Fibroblast of skin of abdomen (primary cell): ENCODE measurements around the gene OVCH2. TPM values are rescaled to one million over a fixed set of nuclear protein-coding genes. Genes with fewer than 3 reads are reported as not detected.
"Not testable (repeated sequence)": the region's sequence is repeated elsewhere in the genome, so short reads cannot be mapped to it uniquely, and the experiment has no call there.

Source experiments
- DNase-seq: peaks from one replicate; pipeline ENCODE4 v3.0.0-alpha.2; 2013
- polyA plus RNA-seq, 2 experiments: library from polyadenylated mRNA; unstranded; fragments of 120-200 nt; gene quantifications; one replicate each; pipeline ENCODE4 v1.2.1, GENCODE V29; 2013; ENCODE audit not compliant: insufficient read length in 2 of 2

Gene OVCH2, protein sequence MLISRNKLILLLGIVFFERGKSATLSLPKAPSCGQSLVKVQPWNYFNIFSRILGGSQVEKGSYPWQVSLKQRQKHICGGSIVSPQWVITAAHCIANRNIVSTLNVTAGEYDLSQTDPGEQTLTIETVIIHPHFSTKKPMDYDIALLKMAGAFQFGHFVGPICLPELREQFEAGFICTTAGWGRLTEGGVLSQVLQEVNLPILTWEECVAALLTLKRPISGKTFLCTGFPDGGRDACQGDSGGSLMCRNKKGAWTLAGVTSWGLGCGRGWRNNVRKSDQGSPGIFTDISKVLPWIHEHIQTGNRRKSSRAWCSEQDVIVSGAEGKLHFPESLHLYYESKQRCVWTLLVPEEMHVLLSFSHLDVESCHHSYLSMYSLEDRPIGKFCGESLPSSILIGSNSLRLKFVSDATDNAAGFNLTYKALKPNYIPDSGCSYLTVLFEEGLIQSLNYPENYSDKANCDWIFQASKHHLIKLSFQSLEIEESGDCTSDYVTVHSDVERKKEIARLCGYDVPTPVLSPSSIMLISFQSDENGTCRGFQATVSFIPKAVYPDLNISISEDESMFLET
- not detected for polyA plus RNA-seq (2013, experiment 1 of 2; ENCODE audit: insufficient read length)
- polyA plus RNA-seq (2013, experiment 2 of 2; ENCODE audit: insufficient read length) = not detected

DNA sequence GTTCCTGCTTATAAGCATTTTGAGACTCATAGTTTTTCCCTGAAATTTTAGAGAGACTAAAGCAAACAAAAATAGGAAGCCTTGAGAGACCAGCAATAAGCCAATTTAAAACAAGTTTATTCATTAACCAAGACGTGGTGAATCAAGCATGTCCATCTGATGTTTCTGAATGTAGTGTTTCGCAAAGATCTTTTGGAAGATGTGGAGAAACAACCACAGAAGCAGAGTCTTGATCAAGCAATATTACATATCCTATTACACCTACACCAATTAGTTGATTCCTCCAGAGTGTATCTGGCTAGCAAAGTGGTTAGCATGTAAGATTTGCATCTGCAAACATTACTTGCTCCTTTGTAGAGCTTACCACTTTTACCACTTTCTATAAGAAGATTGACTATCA, at the start of gene OVCH2:
Gene OVCH2, minus strand, starts transcription at position 101 of the 400 bp plus-strand sequence. Its CDS starts 83 bp downstream, at position 18.
- DNase-seq = no peak

DNA sequence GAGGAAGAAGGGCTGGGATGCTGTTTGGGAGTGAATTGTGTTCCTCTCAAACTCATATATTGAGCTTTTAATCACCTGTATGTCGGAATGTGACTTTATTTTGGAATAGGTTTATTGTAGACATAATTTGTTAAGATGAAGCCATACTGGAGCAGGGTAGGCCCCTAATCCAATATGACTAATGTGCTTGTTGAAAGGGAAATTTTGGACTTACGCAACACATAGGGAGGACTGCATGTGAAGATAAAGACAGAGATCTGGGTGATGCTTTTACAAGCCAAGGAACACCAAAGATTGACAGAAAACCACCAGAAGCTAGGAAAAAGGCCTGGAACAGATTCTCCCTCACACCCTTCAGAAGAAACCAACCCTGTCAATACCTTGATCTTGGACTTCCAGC, 43.2 kb upstream of the OVCH2 start:
- no peak for DNase-seq

DNA sequence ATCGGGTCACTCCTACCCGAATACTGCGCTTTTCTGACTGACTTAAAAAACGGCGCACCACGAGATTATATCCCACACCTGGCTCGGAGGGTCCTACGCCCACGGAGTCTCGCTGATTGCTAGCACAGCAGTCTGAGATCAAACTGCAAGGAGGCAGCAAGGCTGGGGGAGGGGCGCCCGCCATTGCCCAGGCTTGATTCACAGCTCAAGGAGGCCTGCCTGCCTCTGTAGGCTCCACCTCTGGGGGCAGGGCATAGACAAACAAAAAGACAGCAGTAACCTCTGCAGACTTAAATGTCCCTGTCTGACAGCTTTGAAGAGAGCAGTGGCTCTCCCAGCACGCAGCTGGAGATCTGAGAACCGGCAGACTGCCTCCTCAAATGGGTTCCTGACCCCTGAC, 28.5 kb upstream of the OVCH2 start:
- DNase-seq = not testable (repeated sequence)

DNA sequence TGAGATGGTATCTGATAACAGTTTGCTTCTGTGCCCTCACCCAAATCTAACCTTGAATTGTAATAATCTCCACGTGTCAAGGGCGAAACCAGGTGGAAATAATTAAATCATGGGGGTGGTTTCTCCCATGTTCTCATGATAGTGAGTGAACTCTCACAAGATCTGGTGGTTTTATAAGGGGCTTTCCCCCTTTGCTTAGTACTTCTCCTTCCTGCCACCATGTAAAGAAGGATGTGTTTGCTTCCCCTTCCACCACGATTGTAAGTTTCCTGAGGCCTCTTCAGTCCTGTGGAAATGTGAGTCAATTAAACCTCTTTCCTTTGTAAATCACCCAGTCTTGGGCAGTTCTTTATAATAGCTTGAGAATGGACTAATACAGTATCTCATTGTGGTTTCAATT, 8.5 kb upstream of the OVCH2 start:
- DNase-seq = no peak

DNA sequence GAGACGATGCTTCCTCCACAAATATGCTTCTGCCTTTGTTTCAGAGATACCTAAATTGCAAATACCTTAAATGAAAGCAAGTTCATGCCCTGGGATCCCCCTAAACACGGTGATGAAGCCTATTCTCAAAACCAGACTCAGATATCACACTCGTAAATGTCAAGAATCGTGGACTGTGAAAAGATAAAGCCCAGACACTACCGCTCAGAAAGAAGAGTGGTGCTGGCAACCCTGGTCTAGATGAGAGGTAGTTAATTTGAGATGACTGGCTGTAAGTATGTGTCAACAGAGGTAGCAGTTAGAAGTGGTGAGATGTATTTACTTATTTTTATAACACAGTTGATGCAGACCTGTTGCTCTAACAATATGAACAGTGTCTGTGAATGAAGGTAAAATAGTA, 2.5 kb downstream of the OVCH2 start:
- no peak for DNase-seq

DNA sequence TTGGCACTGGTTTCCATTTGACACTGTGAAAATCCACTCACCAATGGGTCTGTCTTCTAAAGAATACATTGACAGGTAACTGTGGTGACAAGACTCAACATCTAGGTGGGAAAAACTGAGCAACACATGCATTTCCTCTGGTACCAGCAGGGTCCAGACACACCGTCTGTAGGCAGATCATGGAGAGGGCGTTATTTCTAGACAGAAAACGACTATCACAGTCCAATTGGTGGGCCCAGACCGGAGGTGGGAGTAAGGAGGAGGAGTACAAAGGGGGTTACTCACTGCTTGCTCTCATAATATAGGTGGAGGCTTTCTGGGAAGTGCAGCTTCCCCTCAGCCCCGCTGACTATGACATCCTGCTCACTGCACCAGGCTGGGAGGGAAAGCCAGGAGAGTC, 9.9 kb downstream of the OVCH2 start:
- DNase-seq = no peak

DNA sequence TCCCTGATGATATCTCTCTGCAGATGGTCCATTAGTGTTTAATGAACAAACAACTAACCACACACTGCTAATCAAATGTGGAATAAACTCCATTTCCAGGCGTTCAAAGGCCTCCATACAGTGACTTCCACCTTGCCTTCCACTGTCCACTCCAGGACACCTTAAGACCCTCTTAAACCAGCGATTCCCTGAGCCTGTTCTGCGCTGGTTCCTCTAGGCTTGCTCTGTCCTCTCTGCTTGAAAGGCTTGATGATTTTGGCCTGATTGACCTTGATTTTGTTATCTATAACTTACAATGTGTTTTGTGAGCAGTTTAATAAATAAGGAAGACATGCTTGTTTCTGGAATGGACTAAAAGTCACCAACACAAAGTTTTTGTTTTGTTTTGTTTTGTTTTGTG, 12.0 kb downstream of the OVCH2 start:
- no peak for DNase-seq

DNA sequence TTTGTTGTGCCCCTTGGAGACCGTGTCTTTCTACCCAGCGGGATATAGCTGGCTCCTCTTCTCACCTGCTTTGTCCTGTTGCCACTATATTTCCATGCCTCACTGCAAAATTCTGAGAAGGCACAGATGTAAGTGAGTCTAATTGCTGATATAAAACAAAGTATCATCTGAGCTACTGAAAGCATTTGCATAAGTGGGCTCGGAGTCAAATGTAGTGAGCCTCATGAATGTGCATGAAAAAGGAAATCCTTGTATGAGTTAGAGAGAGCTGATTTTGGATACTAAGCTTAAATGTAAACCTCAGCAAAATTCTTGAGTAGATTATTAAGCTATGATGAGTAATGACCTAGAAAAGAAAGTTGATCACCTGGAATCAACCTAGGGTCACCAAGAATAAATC, 13.9 kb downstream of the OVCH2 start:
- no peak for DNase-seq

DNA sequence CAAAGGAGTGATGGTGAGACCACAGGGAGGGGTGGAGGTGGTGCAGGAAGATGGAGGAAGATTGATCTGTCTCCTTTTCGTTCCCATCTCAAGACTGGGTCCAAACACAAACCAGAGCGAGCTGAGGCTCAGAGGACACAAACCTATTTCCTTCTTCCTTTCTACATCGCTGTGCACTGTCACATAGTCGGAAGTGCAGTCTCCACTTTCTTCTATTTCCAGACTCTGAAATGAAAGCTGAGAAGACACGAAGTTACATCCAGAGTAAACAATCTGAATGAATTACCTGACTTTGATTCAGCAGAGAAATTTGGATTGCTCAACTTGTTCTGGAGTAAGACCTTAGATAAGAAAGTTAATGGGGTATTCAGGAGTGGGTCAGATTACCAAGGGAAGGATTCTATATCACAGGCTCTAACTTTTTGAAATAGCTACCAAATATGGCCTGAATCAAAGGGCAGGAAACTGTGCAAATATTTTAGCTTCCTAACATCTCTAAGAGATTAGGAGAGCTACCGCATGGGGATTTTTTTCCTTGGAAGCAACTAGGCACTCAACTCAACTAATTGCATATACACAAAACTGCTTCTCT, 14.4 kb downstream of the OVCH2 start:
- peak; percentile 38 for DNase-seq

DNA sequence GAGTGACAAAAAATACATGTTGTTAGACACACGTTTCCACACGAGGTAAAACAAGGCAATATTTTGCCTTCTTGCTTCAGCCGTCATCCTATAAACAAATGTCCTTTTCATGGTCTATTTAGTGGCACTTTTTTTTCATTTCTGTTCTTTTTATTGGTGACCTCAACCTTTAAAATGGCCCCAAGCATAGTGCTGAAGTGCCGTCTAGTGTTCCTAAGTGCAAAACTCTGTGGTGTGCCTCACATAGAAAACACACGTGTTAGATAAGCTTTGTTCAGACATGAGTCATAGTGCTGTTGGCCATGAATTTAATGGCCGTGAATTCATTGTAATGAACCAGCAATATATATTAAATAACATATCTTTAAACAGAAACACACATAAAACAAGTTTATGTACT, 15.6 kb downstream of the OVCH2 start:
- no peak for DNase-seq

DNA sequence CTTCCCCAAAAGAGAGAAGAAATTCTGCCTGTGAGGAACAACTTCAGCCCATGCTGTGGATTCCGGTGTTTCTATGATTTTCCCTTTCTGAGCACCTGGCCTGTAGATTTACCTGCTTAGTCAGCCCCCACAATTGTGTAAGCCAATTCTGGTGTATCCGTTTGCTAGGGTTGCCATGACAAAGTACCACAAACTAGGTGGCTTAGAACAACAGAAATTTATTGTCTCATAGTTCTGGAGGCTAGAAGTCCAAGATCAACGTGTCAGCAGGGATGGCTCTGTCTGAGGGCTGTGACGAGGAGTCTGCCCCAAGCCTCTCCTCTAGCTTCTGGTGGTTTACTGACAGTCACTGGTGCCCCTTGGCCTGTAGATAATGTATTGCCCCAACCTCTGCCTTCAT, 17.0 kb downstream of the OVCH2 start:
- no peak for DNase-seq

DNA sequence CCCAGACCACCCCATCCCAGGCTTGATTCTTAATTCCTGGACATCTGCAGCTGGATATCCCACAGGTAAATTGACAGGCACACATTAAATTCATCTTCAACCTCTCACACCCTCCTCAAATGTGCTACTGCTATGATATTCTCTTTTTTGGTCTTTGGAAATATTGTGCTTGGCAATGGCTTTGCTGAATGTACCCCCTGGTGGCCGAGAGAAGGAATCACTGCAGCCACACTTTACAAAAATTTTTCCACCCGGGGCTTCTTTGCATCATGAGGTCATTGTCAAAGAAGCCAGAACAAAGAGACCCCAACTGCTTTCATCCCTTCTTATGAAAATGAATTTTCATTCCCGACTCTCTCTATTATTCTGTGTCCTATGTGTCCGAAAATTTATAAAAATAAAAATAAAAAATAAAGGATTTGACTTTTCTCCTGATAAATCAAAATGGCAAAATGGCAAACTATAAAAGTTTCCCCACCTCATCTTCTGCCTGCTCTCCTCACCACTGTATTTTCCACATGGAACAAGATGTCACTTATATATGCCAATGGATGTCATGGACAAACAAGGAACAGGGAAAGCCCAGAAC, 17.9 kb downstream of the OVCH2 start:
- DNase-seq = peak; percentile 34

DNA sequence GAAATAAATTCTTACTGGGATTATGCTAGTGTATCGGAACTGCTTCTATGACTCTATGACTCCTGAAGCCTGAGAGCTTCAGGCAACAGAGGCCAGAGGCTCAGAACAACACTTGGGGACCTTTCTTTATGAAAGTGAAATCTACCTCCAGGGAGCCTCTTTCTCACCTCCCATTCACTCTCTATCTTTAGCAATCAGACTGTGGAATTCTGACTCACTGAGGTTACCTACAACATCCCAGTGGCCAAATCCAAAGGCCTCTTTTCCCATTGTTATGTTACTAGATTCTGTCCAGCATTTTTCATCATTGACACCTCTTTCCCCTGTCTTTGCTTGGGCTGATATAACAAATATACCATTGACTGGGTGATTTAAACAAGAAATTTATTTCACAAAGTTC, 18.9 kb downstream of the OVCH2 start:
- DNase-seq = no peak

DNA sequence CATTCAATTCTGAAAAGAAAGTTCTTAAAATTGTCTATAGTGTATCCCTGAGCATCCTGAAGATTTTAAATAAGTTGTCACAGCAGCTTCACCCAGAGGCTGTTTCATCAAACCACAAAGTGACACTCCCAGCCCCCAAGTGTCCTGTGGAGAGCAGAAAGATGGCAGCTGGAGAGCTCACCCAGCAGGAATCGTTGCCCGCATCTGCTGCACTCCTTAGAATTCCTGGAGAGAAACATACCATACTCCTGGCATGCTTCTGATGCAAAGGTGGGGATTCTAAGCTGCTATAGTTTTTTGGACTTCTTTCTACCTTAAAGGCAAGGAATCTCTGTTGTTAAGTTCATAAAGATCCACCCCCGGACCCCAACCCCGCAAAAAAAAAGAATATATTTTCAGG, 19.5 kb downstream of the OVCH2 start:
- no peak for DNase-seq

DNA sequence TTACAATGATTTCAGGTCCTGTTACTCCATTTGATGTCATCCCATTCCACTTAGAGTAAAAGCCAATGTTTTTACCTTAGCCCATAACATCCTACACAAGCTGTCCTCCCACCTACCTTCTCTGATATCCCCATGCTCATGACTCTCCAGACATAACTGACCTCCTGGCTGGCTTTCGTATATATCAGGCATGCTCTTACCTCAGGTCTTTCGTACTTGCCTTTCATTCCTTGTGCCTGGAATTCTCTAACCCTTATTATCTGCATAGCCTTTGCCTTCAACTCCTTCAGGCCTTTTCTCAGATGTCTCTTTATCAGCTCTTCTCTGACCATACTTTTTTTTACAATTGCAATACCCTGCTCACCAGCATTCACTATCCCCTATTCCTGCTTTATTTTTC, 22.7 kb downstream of the OVCH2 start:
- no peak for DNase-seq

DNA sequence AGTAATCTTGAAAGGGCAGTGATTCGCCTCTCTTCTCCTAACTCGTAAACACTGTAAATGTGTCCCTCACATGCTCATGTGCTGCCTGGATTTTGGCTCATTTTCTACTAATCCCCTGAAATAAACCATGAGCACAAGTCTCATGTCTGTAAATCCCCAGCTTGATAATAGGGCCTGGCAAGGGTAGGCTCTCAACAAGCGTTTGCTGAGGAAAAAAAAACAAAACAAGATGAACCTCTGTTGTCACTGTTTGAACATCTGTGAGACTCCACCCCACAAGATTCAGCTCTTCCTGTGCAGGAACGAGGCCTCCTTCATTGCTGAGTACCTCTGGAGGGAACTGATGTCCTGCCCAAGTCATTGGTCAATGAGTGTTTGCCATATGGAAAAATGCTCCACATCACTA, 28.5 kb downstream of the OVCH2 start:
- peak; percentile 8 for DNase-seq

DNA sequence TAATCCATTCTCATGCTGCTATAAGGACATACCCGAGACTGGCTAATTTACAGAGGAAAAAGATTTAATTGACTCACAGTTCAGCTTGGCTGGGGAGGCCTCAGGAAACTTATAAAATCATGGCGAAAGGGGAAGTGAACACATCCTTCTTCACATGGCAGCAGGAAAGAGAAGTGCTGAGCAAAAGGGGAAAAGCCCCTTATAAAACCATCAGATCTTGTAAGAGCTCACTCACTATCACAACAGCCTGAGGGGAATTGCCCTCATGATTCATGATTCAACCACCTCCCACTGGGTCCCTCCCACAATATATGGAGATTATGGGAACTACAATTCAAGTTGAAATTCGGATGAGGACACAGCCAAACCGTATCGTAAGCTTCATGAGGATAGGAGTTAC, 29.2 kb downstream of the OVCH2 start:
- DNase-seq = peak; percentile 12

DNA sequence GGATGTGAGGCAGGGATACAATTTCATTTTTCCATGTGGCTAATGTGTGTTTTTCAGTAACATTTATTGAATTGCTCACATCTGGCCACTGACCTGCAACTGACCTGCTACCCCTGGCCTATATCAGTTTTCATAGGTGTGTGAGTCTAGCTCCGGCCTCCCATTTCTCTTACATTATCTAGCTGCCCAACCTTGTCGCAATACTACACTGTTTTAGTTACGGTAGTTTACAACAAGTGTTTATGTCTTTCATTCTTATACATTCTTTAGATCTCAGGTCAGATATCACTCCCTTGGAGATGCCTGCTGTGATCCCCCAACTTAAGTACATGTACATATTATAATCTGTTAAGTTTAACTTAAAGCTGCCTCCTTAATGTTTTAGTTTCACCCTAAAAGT, 30.6 kb downstream of the OVCH2 start:
- DNase-seq = no peak

DNA sequence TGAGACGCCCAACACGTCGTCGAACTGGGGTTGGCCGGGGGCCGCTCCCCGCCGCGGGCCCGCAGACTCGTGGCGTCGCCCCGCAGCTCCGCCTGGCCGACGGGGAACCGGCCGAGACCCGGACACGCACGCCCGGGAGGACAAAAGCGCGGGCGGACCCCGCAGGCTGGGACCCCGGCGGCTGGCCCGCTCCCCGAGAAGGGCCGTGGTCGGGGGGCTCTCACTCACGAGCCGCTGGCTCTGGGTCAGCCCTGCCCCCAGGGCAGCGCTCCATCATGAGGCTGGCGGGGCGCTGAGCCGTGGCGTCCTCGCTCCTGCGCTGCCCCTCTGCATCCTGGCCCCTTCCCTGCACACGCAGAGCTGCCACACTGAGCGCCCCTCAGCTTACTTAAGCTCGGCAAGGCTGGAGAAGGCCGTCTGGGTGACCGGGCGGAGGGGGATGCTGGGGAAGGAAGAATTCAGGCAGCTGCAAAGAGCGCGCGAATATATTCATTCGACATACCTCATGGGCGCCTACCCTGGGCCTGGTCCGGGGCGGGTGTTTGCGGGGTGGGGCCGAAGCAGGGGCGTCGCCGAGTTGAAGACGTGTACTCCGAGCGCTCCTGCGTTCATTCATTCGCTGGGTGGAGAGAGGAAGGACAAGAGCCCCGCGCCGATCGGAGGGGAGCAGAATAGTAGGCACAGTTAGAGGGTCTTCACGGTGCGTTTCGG, 32.4 kb downstream of the OVCH2 start:
- DNase-seq = peak; percentile 38

DNA sequence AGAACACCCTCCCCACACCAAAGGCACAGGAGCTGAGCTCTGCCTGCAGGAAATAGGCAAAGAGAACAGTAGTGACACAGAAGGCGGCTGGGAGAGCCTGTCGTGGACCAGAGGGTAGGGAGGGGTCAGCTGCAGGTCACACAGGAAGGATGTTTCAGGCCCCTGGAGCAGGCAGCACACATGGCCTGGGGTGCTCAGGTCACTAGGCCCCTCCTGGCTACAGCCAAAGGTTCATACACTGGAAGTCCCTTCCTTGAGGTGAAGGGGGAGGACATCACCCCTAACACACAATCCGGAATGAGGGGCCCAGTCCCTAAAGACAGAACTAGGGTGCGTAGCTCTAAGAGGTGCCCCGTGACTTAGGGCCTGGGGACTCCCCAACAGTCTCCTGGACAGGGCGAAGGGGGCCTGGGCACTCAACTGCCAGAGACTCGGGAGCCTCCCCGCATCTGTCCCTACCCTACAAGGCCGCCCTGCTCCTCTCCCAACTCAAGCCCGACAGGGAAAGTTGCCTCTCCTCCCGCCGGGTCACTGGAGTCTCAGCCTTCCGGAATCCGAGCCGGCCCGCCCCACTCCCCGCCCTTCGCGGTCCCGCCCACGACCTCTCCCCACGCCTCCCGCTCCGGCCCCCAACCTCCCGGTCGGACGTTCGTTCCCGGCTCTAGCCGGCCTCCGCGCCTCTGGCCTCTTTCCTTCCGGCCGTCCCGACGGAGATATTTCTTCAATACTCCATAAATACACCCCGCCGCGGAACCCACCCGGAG, 33.1 kb downstream of the OVCH2 start, which contains the start of gene CYB5R2:
Gene CYB5R2, minus strand, starts transcription at position 541 of the 764 bp plus-strand sequence. CDS start 675 bp downstream, outside the sequence.
- DNase-seq = peak; percentile 50

DNA sequence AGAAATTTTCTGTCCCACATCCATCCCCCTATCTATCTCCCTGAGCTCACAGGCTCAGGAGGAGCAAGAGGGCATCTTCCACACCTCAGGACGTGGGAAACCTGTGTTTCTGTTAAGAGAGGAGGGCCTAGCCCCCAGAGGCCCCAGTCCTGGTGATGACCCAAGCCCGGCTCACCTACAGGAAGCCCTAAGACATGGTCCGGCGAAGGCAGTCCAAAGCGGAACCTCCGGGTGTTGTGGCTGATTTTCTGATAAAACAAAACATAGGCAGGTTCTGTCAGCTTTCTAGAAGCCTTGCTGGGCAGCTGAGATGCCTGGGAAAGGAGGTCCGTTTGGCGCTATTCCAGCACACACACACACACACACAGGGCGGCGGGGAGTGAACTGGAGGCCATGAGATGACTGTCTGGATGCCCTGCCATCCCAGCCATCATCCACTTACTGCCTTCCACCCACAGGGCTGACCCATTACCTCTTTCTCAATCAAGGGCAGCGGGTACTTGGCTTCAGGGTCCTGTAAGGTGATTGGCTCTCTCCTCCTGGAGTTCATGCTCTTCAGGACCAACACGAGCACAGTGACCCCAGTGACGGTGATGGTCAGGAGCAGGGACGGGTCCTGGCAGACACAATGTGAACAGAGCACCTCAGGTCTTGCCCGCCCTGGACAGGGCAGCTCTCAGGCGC, 33.9 kb downstream of the OVCH2 start:
- no peak for DNase-seq
